Breast epithelium (tissue), 3 donors: Measurements from ENCODE around the gene THBS1. TPM values are rescaled to one million over a fixed set of nuclear protein-coding genes. Genes with fewer than 3 reads are reported as not detected.

Source experiments
- total RNA-seq, 3 donors: library from RNA; depleted of rRNA; stranded (reverse); fragments of >200 nt; gene quantifications; one replicate each; pipeline ENCODE4 v1.1.0, GENCODE V29; 2016

Gene THBS1
- total RNA-seq, 3 donors from 2014 or later: 106 to 623 (median 386) TPM

Other genes with a start within 250 kb of the THBS1 start
- 10 to 100 TPM in 2 of 3 donors, under 1 TPM in 1; 0.32 to 23.3 (median 16.2) TPM for gene FSIP1, start 201.8 kb downstream of the THBS1 start, total RNA-seq